T-helper 1 cell (primary cell): ENCODE measurements around the gene DLG2.

Experiments used
- DNase-seq, 5 donors: peaks; one replicate each; pipeline ENCODE4 v3.0.0-alpha.2; 2012 to 2020

Gene DLG2

GRCh38 chr11:84234462-84235202 lies 1392.5 kb downstream of the DLG2 start:
- DNase-seq, result no peak

- no peak for DNase-seq
Measured at GRCh38 chr11:84234011-84234410, 1393.1 kb downstream of the DLG2 start.

DNA sequence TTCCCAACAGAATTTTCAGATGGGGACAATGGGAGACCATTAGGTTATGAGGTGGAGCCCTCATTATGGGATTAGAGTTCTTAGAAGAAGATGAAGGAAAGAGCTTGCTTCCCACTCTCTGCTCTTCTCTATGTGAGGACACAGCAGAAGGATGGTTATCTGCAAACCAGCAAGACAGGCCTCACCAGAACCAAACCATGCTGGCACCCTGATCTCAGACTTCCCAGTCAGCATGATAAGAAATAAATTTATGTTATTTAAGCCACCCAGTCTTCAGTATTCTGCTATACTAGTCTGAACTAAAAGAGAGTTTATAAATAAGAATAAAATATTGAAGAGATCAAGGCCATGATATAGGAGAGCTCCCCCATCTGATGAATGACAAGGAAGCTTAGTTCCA lies 1394.6 kb downstream of the DLG2 start:
- no peak for DNase-seq

DNA sequence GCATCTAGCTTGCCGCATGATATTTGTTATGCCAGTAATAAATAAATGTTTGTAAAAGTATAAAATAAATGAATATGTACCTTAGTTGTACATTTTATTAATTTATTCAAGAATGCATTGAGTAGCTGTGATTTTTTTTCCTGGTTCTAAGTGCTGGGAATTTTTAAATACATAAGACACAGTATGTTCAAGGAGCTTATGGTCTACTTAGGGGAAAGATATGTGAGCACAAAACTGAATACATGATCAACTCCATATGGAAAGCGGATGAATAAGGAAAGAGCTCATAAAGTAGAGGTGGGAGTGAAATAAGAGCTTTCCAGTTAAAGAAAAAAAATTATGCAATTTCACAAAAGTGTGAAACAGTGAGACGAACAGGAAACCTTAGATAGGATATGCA lies 1396.7 kb downstream of the DLG2 start:
- no peak for DNase-seq

GRCh38 chr11:84227970-84228665 lies 1399.0 kb downstream of the DLG2 start:
- DNase-seq, result no peak

GRCh38 chr11:84224042-84224441 lies 1403.1 kb downstream of the DLG2 start:
- no peak for DNase-seq

- no peak for DNase-seq
Measured at GRCh38 chr11:84218318-84218717, 1408.8 kb downstream of the DLG2 start.

DNA sequence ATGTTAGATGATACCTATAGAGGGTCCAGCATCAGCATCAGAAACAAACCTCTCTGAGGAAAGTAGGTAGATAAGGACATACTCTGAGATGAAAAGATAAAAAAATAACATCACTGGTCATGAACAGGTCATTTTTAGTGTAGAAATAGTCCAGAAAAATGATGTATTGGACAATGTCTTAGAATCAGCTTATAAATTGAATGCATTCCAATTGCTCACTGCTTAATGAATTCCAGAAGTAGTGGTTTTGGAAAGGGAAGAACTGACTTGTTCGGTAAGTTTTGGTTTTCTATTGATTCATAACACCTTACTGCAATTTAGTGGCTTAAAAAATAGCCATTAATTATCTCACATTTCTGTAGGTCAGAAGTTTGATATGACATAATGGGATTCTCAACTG lies 1411.5 kb downstream of the DLG2 start:
- DNase-seq, result no peak

DNA sequence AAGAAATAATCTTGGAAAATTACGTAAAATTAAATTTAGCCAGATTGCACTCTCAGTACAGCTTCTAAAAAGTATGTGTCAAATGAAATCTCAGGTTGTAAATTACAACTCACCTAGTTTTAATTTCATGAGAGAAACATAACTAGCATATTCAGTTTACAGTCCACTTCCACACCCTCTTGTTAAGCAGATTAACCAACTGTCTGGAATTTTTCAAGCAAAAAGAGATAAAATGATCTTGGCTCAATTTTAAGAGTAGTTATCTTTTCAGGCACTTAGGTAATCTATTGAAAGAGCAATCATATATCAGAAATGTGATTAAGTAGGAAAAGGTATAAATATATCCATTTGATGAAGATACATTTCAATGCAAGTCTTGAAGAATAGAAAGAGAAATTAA lies 1412.6 kb downstream of the DLG2 start:
- DNase-seq, result no peak

GRCh38 chr11:84212468-84213390 lies 1414.4 kb downstream of the DLG2 start:
- no peak for DNase-seq

DNA sequence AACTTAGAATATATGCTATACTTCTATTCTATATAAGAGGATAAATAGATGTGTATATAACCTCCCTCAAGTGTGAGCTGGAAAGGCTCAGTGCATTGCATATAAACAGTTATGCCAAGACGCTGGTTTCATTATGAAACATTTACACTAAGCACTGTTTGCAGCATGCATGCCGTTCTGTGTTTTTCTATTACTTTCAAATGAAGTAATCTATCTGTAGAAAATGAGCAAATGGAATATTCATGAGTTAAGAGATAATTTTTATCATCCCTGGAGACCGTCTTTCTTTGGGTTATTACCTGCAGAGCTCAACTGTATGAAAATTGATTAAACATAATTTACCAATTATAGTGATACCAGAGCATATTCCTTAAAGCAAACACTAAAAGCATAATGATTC lies 1415.2 kb downstream of the DLG2 start:
- DNase-seq, result no peak

- DNase-seq, result no peak
Measured at GRCh38 chr11:84194696-84195095, 1432.4 kb downstream of the DLG2 start.

- DNase-seq, result no peak
Measured at GRCh38 chr11:84193706-84194105, 1433.4 kb downstream of the DLG2 start.

GRCh38 chr11:84188521-84188920 lies 1438.6 kb downstream of the DLG2 start:
- DNase-seq, result no peak

DNA sequence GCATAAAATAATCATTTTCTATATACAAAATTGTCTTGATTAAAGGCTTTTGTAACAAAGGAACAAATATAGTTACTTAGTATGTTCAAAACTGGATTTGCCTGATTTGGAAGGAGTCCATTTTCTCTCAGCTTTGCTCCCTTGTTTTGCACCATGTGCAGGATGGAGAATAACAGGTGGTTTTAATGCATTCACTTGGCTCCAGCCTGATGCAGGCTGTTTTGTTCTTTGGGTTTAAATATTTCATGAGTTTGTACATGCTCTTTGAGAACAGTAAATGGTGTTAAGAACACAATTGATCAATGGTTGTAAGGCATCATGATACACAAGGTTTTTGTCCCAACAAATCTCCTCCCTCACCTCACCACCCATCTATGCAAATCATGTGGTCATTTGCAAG lies 1454.1 kb downstream of the DLG2 start:
- DNase-seq, result no peak

DNA sequence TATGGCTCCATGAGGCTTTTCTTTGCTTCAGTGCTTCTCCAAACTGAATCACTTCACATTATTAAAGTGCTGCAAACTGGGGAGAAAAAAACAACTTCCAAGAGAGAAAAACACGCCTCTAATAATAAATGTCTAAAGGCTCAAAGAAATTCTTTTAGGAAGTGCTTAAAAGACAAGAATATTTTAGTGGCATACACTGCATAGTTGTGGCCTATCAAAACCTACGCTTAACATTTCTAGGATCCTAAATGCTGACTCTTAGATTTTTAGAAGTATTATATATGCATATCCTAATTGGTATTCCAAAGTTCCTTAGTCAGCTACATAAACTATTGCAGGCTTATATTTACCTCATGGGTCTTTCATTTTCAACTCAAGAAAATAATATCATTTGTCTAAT lies 1462.0 kb downstream of the DLG2 start:
- DNase-seq, result no peak

DNA sequence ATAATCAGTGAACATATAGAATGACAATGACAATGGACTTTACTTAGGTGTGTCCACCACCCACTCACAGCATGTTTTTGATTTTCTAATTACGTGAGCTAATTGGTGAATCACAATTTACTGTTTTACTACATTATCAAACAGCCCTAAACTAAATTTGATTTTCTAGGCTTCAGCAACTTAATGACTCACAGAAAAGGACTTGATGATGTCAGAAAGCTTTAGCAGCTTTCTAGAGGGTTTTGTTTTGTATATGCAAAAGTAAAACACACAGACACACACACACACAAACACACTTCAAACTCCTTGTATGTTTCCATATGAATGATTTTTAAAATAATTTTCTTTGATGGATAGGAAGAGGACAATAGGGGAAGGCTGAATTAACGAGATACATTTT lies 1462.4 kb downstream of the DLG2 start:
- DNase-seq, result no peak

- no peak for DNase-seq
Measured at GRCh38 chr11:84163116-84163515, 1464.0 kb downstream of the DLG2 start.

GRCh38 chr11:84157639-84158038 lies 1469.5 kb downstream of the DLG2 start:
- no peak for DNase-seq

DNA sequence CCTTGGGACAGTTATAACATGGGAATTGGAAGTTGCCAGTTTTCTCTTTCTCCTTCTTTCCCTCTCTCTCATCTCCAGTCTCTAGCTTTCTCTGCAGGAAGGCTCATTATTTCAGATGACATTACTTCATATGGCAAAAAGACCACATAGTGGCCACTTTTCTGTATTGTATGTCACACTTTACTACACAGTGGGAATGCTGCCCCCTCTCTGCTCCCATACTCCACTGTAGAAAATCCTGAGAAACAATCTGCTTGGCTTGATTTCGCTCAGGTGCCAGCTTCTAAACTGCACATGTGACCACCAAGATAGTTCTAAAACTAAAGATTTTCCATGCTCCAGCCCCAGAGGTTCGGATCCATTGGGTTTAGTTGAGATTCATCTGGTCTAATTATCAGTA lies 1480.3 kb downstream of the DLG2 start:
- DNase-seq, result no peak

DNA sequence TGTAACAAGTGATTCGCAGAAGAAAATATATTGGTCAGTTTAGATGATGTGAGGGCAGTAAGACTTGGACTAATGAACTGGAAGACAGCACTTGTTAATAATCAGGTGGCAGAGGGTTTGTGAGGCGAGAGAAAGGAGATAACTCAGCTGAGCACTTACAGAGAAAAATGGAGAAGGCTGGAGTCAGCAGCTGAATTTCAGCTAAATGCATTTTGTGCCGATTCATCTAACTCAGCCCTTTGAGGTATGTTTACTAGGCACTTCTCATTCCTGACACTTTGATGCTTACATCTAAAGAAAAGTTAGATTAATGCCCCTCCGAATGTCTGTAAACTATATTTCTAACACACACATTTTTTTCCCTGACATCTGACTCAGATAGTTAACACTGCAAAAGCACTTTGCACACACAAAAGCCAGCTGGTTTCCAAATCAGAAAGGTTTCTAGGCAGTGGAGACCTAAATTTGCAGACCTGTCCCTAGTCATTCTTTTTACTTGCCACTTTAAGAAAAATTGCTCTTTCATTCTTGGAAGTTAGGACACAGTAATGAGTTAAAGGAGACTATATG lies 1481.4 kb downstream of the DLG2 start:
- no peak for DNase-seq

- DNase-seq, result no peak
Measured at GRCh38 chr11:84144531-84144930, 1482.6 kb downstream of the DLG2 start.

DNA sequence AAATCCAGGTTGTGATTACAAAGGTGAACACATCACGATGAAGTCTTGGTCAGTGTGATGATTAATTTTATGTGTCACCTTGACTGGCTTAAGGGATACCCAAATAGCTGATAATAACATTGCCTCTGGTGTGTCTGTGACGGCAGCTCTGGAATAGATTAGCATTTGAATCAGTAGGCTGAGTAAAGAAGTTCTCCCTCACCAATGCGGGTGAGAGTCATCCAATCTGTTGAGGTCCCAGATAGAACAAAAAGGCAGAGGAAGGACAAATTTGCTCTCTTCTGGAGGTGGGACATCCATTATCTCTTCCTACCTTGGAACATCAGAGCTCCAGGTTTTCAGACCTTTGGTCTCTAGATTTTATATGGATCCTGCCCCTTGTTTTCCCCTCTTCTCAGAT lies 1484.7 kb downstream of the DLG2 start:
- no peak for DNase-seq
